ENCODE data around the gene CASP4. TPM values are rescaled to one million over a fixed set of nuclear protein-coding genes. Genes with fewer than 3 reads are reported as not detected.

Gene CASP4
- 108 and 112 TPM in 2 replicates for total RNA-seq

DNA sequence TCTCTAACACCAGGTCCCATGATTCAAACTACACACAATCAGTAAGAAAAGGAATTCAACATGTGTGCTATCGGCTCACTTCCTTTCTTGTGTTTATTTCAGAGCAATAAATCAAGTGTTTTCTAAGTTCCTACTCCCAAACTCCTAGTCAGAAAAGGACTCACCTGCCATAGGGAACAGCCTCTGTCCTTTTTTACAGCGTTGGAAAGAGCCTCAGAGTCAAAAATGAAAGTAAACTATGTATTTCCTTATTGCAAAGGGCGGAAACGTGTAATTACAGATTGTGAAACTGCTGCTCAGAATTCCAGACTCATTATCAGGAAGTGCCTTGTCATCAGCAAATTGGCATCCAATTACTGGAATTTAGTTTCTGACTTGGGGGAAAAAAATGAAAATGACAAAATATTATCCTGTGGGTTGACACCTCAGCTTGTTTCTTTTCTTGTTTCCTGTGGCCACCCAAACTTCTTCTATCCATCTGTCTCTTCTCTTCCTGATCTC, at the start of gene CASP4:
TSS of gene CASP4 (minus strand) at position 220 of the 501 bp plus-strand sequence. CDS start at position 171, 49 bp downstream.

GRCh38 chr11:104897891-104898684, 70.3 kb downstream of the CASP4 start, which contains the start of gene CASP12:
CASP12 (minus strand) TSS chr11:104898460.

Other genes with a start within 250 kb of the CASP4 start
- not detected in 2 replicates for gene CASP12, start 70.1 kb downstream of the CASP4 start, total RNA-seq
- gene CASP5, start 54.6 kb upstream of the CASP4 start, total RNA-seq, result not detected in 2 replicates
- 8.5 and 15.7 TPM in 2 replicates for gene CASP1, start 66.6 kb upstream of the CASP4 start, total RNA-seq
- gene CARD16, start 76.8 kb upstream of the CASP4 start, total RNA-seq, result 2.7 and 6.5 TPM in 2 replicates
- gene CARD18, start 171.2 kb upstream of the CASP4 start, total RNA-seq, result not detected in 2 replicates